ENCODE data around the gene STEAP2.

STEAP2 gene

DNA sequence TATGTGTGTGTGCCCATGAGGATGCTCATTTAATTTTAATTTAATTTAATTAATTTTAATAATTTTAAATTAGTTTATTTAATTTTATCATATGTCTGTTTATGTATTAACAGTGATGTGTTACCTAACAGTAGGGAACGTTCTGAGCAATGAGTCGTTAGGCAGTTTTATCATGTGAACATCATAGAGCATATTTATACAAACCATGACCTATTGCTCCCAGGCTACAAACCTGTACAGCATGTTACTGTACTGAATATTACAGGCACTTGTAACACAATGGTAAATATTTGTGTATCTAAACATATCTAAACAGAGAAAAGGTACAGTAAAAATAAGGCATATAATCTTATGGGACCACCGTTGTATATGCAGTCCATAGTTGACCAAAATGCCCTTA is 19.8 kb downstream of the STEAP2 start:
- Histone ChIP-seq H2AFZ (ENCODE audit: low read length) (no peak overlapping the region), H3K9ac (ENCODE audit: low read depth, low read length, poor library complexity, severe bottlenecking) (no peak overlapping the region), H3K9me2 (replicated peaks; ENCODE audit: low read depth, low read length) (no peaks in the 10 kb centered on the region), H4K20me1 (ENCODE audit: insufficient read depth, low read length, poor library complexity, severe bottlenecking) (no peaks in the 10 kb centered on the region), H3K79me2 (ENCODE audit: insufficient read depth, low read length) (no peaks in the 10 kb centered on the region), H3K4me3 (ENCODE audit: low read length, poor library complexity, severe bottlenecking) (no peak overlapping the region), H3K9me3 (ENCODE audit: insufficient read depth, low read depth, low read length) (no peaks in the 10 kb centered on the region), H3K27me3 (ENCODE audit: insufficient read depth, low read length, poor library complexity, severe bottlenecking) (no peaks in the 10 kb centered on the region), H3K4me1 (ENCODE audit: insufficient read depth, low read length, poor library complexity, severe bottlenecking) (no peaks in the 10 kb centered on the region), H3K4me2 (ENCODE audit: low read depth, low read length, poor library complexity, severe bottlenecking) (no peak overlapping the region), H3K36me3 (ENCODE audit: insufficient read depth, low read length) (no peaks in the 10 kb centered on the region), H3F3A (ENCODE audit: low read depth) (no peaks in the 10 kb centered on the region)
- TF ChIP-seq EZH2phosphoT487 (IDR thresholded peaks at IDR 0.05; ENCODE audit: borderline replicate concordance): no peak
- TF ChIP-seq, protein P1, sequence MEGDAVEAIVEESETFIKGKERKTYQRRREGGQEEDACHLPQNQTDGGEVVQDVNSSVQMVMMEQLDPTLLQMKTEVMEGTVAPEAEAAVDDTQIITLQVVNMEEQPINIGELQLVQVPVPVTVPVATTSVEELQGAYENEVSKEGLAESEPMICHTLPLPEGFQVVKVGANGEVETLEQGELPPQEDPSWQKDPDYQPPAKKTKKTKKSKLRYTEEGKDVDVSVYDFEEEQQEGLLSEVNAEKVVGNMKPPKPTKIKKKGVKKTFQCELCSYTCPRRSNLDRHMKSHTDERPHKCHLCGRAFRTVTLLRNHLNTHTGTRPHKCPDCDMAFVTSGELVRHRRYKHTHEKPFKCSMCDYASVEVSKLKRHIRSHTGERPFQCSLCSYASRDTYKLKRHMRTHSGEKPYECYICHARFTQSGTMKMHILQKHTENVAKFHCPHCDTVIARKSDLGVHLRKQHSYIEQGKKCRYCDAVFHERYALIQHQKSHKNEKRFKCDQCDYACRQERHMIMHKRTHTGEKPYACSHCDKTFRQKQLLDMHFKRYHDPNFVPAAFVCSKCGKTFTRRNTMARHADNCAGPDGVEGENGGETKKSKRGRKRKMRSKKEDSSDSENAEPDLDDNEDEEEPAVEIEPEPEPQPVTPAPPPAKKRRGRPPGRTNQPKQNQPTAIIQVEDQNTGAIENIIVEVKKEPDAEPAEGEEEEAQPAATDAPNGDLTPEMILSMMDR (conservative IDR thresholded peaks at IDR 0.05; ENCODE audit: low read length): no peak

- Histone ChIP-seq H3K9me2 (replicated peaks; ENCODE audit: low read depth, low read length) (no peaks in the 10 kb centered on the region), H2AFZ (ENCODE audit: low read length) (no peak overlapping the region), H3K4me3 (ENCODE audit: low read length, poor library complexity, severe bottlenecking) (no peak overlapping the region), H3K4me1 (ENCODE audit: insufficient read depth, low read length, poor library complexity, severe bottlenecking) (no peaks in the 10 kb centered on the region), H4K20me1 (ENCODE audit: insufficient read depth, low read length, poor library complexity, severe bottlenecking) (no peaks in the 10 kb centered on the region), H3F3A (ENCODE audit: low read depth) (no peaks in the 10 kb centered on the region), H3K9me3 (ENCODE audit: insufficient read depth, low read depth, low read length) (no peaks in the 10 kb centered on the region), H3K79me2 (ENCODE audit: insufficient read depth, low read length) (no peaks in the 10 kb centered on the region), H3K4me2 (ENCODE audit: low read depth, low read length, poor library complexity, severe bottlenecking) (no peak overlapping the region), H3K36me3 (ENCODE audit: insufficient read depth, low read length) (no peaks in the 10 kb centered on the region), H3K27me3 (ENCODE audit: insufficient read depth, low read length, poor library complexity, severe bottlenecking) (no peaks in the 10 kb centered on the region), H3K9ac (ENCODE audit: low read depth, low read length, poor library complexity, severe bottlenecking) (no peak overlapping the region)
- no peak for TF ChIP-seq EZH2phosphoT487 (IDR thresholded peaks at IDR 0.05; ENCODE audit: borderline replicate concordance)
- TF ChIP-seq, protein P1 (conservative IDR thresholded peaks at IDR 0.05; ENCODE audit: low read length): no peak
Observed at GRCh38 chr7:90232430-90232829, 20.9 kb downstream of the STEAP2 start.

DNA sequence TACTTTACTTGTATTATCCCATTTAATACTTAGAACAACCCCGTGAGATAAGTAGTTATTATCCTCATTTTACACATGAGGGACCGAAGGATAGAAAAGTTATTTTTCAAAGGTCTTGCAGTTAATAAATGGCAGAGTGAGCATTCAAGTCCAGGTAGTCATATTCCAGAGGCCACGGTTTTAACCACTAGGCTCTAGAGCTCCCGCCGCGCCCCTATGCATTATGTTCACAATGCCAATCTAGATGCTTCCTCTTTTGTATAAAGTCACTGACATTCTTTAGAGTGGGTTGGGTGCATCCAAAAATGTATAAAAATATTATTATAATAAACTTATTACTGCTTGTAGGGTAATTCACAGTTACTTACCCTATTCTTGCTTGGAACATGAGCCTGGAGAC is 22.0 kb downstream of the STEAP2 start:
- no peaks in the 10 kb centered on the region for H4K20me1 ChIP-seq (ENCODE audit: insufficient read depth, low read length, poor library complexity, severe bottlenecking)
- no peaks in the 10 kb centered on the region for H3K9me2 ChIP-seq (replicated peaks; ENCODE audit: low read depth, low read length)
- no peaks in the 10 kb centered on the region for H3F3A ChIP-seq (ENCODE audit: low read depth)
- no peak overlapping the region for H3K4me2 ChIP-seq (ENCODE audit: low read depth, low read length, poor library complexity, severe bottlenecking)
- no peaks in the 10 kb centered on the region for H3K79me2 ChIP-seq (ENCODE audit: insufficient read depth, low read length)
- no peaks in the 10 kb centered on the region for H3K9me3 ChIP-seq (ENCODE audit: insufficient read depth, low read depth, low read length)
- H3K36me3 ChIP-seq (ENCODE audit: insufficient read depth, low read length): no peaks in the 10 kb centered on the region
- no peaks in the 10 kb centered on the region for H3K4me1 ChIP-seq (ENCODE audit: insufficient read depth, low read length, poor library complexity, severe bottlenecking)
- TF ChIP-seq, protein P1 (conservative IDR thresholded peaks at IDR 0.05; ENCODE audit: low read length): no peak
- TF ChIP-seq EZH2phosphoT487 (IDR thresholded peaks at IDR 0.05; ENCODE audit: borderline replicate concordance): no peak
- H3K27me3 ChIP-seq (ENCODE audit: insufficient read depth, low read length, poor library complexity, severe bottlenecking): no peaks in the 10 kb centered on the region
- H2AFZ ChIP-seq (ENCODE audit: low read length): no peak overlapping the region
- H3K4me3 ChIP-seq (ENCODE audit: low read length, poor library complexity, severe bottlenecking): no peak overlapping the region
- no peak overlapping the region for H3K9ac ChIP-seq (ENCODE audit: low read depth, low read length, poor library complexity, severe bottlenecking)
